ENCODE data around the gene SIAE.

Gene SIAE

DNA sequence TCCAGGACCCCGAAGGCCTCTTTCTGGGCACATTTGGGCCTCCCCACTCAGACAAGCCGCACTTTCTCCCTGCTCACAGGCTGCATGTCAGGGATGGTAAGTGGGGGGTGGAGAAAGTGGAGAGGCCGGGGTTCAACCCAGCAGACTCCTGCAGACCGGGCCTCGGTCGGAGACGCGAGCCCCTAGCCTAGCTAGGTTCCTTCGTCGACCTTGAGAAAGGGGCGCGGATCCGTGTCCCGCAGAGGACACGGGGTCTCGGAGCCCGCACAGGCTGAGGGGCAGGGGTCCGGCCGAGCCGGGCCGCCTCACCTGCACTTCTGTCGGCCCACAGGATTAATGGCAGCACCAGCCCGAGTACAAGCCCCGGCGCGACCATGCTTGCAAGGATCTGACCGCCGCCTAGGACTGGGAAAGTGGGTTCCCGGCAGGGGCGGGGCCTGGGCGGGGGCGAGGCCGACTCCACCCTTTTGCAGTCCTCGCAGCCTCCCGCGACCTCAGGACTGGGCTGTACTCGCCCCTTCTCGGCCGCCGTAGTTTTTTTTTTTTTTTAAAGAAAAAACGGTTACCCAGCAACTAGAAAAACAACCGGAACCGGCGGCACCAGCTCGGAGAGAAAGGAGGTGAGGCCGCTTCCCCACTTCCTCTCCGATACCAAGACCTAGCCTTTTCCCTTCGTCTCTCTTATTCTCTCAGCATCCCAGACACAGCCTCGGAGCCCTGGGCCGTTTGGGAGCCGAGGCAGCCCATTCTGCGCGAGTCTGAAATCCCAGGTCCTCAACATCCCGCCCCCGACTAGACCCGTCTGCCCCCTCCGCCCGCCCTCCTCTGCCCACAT, at the start of gene SIAE, which contains the start of gene SPA17:
SIAE (minus strand) TSS at position 407 of the 835 bp plus-strand sequence; CDS start at position 376, 31 bp downstream.
SPA17 (plus strand) TSS at position 572 of the 835 bp plus-strand sequence. CDS start 1,361 bp downstream, outside the sequence.
- peak; percentile 80 for DNase-seq

DNA sequence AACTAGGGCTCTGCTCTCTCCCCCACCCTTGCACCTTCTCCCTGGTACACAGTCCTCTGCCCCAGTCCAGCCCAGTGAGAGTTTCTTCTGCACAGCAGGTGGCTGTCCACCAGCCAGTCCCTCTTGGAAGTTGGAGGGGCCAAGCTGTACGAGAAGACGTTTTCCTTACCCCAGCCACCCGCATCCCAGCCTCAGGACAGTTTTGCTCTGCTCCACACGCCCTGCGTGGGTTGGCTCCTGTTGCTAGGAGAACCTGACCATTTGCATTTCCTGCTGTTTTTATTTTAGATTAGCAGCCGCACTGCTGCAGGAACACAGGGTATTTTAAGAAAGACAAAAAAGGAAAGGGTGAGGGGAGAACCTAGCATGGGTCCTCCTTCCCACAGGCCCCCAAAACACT, 48.6 kb upstream of the SIAE start:
- DNase-seq = no peak

DNA sequence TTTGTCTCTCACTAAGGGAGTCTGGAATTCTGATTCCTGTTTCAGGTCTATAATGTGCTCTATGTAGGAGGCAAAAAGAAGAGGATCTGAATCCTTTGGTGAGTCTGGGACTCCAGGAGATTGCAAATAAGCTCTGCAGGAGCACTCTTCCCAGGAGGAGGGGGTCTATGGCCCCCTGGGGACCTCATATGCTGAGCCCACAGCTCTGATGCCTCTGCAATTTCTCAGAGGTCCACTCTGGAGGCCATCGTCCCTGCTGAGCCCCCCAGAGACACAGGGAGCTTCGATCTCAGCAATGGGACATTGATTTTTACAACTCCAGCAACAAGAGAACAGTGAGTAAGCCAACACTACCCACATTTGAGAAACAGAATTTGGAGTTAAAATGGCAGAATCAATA, 46.0 kb upstream of the SIAE start:
- no peak for DNase-seq

DNA sequence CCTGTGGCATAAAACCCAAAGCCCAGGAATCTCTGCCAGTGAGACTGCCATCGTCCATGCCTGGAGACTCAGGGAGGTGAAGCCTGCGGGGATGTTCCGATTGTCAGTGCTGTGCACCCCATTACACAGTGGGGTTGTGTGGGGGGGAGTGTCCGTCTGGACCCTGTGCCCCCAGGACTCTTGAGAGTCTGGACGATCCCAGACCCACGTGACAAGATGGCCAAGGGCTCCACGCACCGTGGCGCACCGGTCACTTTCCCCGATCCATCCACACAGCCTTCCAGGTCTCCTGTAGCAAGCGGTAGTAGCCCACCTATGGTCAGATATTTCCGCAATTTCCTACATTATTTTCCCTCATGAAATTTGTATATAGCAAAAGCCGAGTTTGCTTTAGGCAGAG, 45.3 kb upstream of the SIAE start:
- DNase-seq = no peak

GRCh38 chr11:124717786-124718651, 44.5 kb upstream of the SIAE start:
- peak; percentile 34 for DNase-seq

- no peak for DNase-seq
Measured at GRCh38 chr11:124717421-124717785, 43.9 kb upstream of the SIAE start.

- DNase-seq = no peak
Measured at GRCh38 chr11:124716591-124716990, 43.1 kb upstream of the SIAE start.

DNA sequence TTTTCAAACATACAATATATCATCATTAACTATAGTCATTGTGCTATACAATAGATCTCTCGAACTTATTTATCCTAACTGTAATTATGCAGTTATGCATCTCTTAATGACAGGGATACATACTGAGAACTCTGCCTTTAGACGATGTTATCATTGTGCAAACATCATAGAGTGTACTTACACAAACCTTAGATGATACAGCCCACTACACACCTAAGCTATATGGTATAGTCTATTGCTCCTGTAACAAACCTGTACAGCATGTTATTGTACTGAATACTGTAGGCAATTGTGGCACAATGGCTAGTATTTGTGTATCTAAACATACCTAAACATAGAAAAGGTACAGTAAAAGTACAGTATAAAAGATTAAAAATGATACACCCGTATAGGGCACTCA, 38.9 kb upstream of the SIAE start:
- no peak for DNase-seq

- no peak for DNase-seq
Measured at GRCh38 chr11:124707829-124708228, 34.3 kb upstream of the SIAE start.

- no peak for DNase-seq
Measured at GRCh38 chr11:124700028-124700427, 26.5 kb upstream of the SIAE start.

DNA sequence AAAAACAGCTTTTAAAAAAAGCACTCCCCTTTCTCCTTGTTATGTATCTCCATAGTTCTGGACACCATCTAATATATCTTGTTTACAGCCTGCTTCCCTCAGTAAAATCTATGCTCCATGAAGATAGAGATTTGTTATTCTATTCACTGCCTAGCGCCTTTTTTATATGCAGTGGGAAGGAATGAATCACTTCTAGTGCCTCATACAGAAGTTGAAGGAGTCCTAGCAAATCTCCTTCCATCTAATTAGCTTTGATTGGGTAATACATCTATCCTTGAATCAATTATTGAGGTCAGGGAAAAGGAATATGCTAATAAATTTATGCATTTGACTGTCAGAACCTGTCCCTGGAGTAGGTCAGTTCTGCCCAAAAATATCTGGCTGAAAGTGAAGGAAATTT, 26.0 kb upstream of the SIAE start:
- DNase-seq = no peak

DNA sequence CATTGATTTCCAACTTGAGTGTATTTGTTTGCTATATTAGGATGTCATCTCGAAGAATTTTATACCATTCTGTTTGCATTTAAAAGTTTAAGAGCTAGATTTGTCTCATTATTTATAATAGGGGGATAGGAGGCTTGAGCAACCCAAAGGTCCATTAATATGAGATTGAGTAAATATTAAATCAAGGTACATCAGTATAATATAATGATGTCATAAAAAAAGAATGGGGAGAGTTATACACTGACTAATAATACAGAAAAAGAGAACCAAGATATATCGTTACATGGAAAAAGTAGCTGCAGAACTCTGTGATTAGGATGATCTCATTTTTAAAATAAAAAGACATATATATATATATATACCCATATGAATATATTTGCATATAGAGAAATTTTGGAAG, 19.6 kb upstream of the SIAE start:
- no peak for DNase-seq

DNA sequence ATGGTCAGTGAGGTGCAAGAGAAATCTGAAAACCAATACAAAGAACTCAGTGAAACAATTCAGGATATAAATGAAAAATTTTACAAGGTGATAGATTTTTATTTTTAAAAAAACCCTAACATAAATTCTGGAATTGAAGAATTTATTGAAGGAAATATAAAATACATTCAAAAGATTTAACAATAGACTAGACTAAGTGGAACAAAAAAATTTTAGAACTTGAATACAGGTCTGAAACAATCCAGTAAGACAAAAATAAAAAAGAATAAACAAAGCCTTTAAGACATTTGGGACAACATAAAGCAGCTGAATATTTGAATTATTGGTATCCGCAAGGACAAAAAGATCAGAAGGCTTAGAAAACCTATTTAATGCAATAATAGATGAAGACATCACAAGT, 8.9 kb upstream of the SIAE start:
- no peak for DNase-seq

- DNase-seq = no peak
Measured at GRCh38 chr11:124681421-124681820, 7.9 kb upstream of the SIAE start.

DNA sequence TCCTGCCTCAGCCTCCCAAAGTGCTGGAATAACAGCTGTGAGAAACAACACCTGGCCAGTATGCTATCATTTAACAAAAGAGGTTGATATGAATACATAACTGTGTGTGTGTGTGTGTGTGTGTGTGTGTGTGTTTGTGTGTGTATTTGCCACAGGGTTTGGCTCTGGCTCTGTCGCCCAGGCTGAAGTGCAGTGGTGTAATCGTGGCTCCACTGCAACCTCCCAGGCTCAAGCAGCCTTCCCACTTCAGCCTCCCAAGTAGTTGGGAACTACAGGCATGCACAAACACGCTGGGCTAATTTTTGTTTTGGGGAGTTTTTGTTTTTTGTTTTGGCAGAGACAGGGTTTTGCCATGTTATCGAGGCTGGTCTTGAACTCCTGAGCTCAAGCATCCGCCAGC, 4.9 kb upstream of the SIAE start:
- DNase-seq = no peak

DNA sequence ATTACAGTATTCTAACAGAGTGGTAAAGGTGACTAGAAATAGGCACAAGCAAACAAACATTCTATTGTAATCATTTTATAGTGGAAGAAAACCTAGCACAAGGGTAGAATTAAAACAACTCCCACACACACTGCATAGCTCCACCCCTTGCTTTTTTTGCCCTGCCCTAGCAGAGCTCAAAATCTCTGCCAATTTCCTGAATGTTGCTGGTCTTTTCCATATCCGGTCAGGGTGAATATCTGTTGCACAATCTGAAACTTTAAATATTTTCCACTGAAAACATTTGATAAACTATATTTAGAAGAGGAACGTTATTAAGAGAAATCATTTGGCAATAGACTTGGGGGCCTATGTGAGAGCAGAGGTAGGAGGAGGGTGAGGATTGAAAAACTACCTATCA, 2.8 kb upstream of the SIAE start:
- DNase-seq = no peak

- DNase-seq = no peak
Measured at GRCh38 chr11:124674571-124674970, 1.0 kb upstream of the SIAE start.

DNA sequence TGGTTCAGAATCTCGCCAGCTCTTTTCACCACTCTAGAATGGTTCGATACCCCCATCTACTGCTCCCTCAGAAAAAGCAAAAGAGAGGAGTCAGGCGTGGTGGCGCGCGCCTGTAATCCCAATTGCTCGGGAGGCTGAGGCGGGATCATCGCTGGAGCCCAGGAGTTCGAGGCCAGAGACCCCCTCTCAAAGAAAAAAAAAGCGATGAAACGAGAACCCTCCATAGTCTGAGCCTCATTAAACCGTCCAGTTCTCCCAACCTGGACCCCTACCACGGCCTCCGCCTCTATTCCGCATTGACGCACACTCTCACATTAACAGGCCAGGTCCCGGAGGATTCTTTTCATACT, 604 bp upstream of the SIAE start:
- no peak for DNase-seq

DNA sequence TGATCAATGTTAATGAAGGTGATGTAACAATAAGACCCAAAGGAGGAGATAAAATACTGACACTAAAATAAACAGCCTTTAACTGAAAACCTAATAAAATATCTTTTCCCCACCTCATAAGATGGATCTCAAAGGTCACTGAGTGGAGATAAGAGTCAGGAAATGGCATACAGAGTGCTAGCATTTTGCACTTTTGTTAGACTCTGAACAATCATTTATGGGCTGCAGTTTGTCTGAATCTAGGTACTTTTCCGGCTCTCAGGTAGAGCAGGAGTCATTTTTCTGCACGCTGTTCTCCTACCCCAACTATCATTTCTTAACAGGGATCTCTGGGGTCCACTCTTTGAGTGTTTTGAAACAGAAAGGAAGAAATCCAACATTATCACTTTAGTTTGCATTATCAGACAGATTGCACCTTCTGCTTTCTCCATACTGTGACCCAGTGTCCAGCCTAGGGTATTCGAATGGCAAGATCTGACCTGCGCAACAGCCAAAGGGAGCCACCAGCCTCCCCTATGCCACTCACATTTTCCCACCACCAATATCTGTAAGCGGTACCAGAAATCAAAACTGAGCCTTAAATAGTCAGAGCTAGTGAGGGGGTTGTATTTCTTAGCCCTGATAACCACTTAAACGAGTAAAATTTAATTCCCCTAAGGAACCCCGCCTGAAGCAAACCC, 863 bp downstream of the SIAE start:
- DNase-seq = no peak

GRCh38 chr11:124670732-124671131, 2.8 kb downstream of the SIAE start:
- no peak for DNase-seq

GRCh38 chr11:124669193-124669592, 4.3 kb downstream of the SIAE start:
- peak; percentile 83 for DNase-seq

DNA sequence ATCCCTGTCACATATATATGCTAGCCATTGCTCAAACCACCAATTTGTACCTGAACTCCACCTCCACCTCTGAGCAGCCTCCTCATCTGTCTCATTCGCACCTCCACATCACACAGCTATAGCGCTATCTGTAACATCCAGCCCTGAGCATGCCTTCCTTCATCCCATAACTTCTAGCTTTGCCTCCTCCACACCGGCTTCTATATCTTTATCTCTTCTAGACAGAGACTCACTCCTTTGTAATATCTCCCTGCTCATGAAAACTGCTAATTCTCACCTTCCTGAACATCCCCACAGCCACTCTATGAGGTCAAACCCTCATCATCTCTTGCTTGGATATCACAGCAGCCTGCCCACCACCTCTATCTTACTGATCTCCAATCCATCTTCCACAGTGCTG, 5.9 kb downstream of the SIAE start:
- DNase-seq = no peak

GRCh38 chr11:124663861-124664260, 9.7 kb downstream of the SIAE start:
- no peak for DNase-seq

GRCh38 chr11:124662106-124662505, 11.4 kb downstream of the SIAE start:
- no peak for DNase-seq

All from kidney glomerular epithelial cell (primary cell).